Measurements from ENCODE around the gene CEP95. TPM values are rescaled to one million over a fixed set of nuclear protein-coding genes. Genes with fewer than 3 reads are reported as not detected.

The CEP95 gene
- total and polyA plus RNA-seq, 2 of the 13 experiments (the other 11 are each of a cell fraction or from before 2014, with no cell fraction given), result 65.9 to 68.8 TPM

DNA sequence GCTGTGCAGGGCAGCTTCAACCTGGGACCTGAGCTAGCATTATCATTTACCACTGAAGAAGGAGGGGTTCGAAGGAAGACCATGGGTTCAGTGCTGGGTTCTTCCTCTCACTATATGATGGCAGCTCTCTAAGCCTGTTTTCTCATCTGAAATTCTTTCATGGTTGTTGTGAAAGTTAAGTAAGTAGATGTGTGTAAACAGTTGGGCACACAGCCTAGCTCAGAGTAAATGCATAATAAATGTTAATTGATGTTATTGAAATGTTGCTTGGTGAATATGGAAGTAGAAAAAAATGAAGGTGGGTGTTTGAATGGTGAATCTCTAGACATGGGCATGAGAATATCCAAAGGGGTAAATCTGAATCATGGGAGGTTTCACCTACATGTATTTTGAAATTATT, 9.1 kb downstream of the CEP95 start:
- ChIA-PET POLR2A (interaction anchor here (2.2 kb wide), 1 partner anchor 10 kb away, joined by 15 read pairs; the partner anchor contains the start of genes CEP95 and DDX5), CTCF (ENCODE audit: low intra/inter-chr PET ratio, low total read pairs) (no interaction called here)
- no peak overlapping the region for H3K27ac ChIP-seq (ENCODE audit: extremely low read length, insufficient read depth, low read length)
- no peak overlapping the region for H3K4me2 ChIP-seq (ENCODE audit: low read depth, low read length)
- no TSS peak for BruUV-seq (replicated peaks)
- H3K9me3 ChIP-seq (ENCODE audit: low read length), result no peaks in the 10 kb centered on the region
- WGBS (ENCODE audit: low lambda C conversion rate), result 100% methylated on average over 1 of the region's 1 CpG
- in situ Hi-C loops (cut with HindIII; ENCODE audit: extremely low pct_ligation_motif_present, low pct_unique_long_range_greater_than_20kb), result no loop called here
- peaks cover 23 to 88% of the 10 kb centered on the region in 2 experiments for H3K36me3 ChIP-seq (replicated peaks in 1 of 2; ENCODE audit: control insufficient read depth in 1 of 2, insufficient read depth in 2 of 2, low read length in 2 of 2)
- no peaks in the 10 kb centered on the region for H4K20me1 ChIP-seq (ENCODE audit: insufficient read depth, low read length)
- no peak overlapping the region for H3K4me3 ChIP-seq (replicated peaks in 1 of 3; ENCODE audit: insufficient read depth in 1 of 3, low read depth in 2 of 3, low read length in 3 of 3)
- DNase-seq (ENCODE audit: low spot score) (no peak), ATAC-seq (no peak), FAIRE-seq (no peak)
- no peak overlapping the region for H3K9ac ChIP-seq (ENCODE audit: insufficient read depth, low read depth, low read length)
- no peak for TF ChIP-seq ZNF7 (CRISPR knock-in tag; IDR thresholded peaks at IDR 0.05)
- TF ChIP-seq ZBTB8A (CRISPR knock-in tag; IDR thresholded peaks at IDR 0.05; ENCODE audit: borderline replicate concordance, low read depth), result no peak
- TF ChIP-seq ZNF850 (CRISPR knock-in tag; conservative IDR thresholded peaks at IDR 0.05), result no peak
- TF ChIP-seq ZNF878 (CRISPR knock-in tag; IDR thresholded peaks at IDR 0.05), result no peak
- no peak for TF ChIP-seq ZNF207 (IDR thresholded peaks at IDR 0.05; ENCODE audit: borderline replicate concordance)
- TF ChIP-seq, protein P1, sequence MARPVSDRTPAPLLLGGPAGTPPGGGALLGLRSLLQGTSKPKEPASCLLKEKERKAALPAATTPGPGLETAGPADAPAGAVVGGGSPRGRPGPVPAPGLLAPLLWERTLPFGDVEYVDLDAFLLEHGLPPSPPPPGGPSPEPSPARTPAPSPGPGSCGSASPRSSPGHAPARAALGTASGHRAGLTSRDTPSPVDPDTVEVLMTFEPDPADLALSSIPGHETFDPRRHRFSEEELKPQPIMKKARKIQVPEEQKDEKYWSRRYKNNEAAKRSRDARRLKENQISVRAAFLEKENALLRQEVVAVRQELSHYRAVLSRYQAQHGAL (CRISPR knock-in tag; IDR thresholded peaks at IDR 0.05; ENCODE audit: not compliant biosample characterization), result no peak
- no peak for TF ChIP-seq MYC (CRISPR knock-in tag; IDR thresholded peaks at IDR 0.05; ENCODE audit: borderline replicate concordance)
- no peak for TF ChIP-seq POLR2G (IDR thresholded peaks at IDR 0.05; ENCODE audit: low read depth, low read length)
- H3K79me2 ChIP-seq (ENCODE audit: insufficient read depth, low read length), result peaks cover 8% of the 10 kb centered on the region
- H2AFZ ChIP-seq (ENCODE audit: low read length), result no peak overlapping the region
- intact Hi-C loops (cut with micrococcal nuclease; ENCODE audit: unreplicated experiment), result no loop called here
- H3K27me3 ChIP-seq (ENCODE audit: control insufficient read depth in 1 of 2, insufficient read depth in 2 of 2, low read length in 2 of 2), result no peaks in the 10 kb centered on the region
- no peaks in the 10 kb centered on the region for H3K4me1 ChIP-seq (ENCODE audit: insufficient read depth, low read length)

DNA sequence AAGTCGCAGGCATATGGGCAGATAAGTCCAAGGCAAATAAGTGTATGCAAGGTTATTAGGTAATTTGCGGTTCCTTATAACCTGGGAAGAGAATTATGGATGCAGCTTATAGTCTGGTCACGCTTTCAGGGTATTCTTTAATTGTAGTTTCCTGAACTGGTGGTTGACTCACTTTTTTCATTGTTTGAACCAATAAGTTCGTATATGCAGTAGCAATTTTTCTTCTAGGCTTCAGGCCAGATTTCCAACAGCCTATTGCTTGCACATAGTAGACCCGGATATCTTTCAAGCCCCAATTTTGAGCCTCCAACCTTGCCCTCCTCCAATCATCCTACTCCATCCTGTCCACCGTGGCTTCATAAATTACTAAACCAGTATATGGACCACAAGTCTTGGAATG, 12.8 kb downstream of the CEP95 start:
- BruUV-seq (replicated peaks), result no TSS peak
- Histone ChIP-seq H3K4me3 (replicated peaks in 1 of 3; ENCODE audit: insufficient read depth in 1 of 3, low read depth in 2 of 3, low read length in 3 of 3) (no peak overlapping the region), H3K4me1 (ENCODE audit: insufficient read depth, low read length) (no peaks in the 10 kb centered on the region), H3K27ac (ENCODE audit: extremely low read length, insufficient read depth, low read length) (no peak overlapping the region), H3K27me3 (ENCODE audit: control insufficient read depth in 1 of 2, insufficient read depth in 2 of 2, low read length in 2 of 2) (no peaks in the 10 kb centered on the region), H4K20me1 (ENCODE audit: insufficient read depth, low read length) (no peaks in the 10 kb centered on the region), H3K4me2 (ENCODE audit: low read depth, low read length) (no peak overlapping the region), H3K9ac (ENCODE audit: insufficient read depth, low read depth, low read length) (no peak overlapping the region), H3K79me2 (ENCODE audit: insufficient read depth, low read length) (no peaks in the 10 kb centered on the region), H3K36me3 (replicated peaks in 1 of 2; ENCODE audit: control insufficient read depth in 1 of 2, insufficient read depth in 2 of 2, low read length in 2 of 2) (peaks cover 35 to 88% of the 10 kb centered on the region in 2 experiments), H2AFZ (ENCODE audit: low read length) (no peak overlapping the region), H3K9me3 (ENCODE audit: low read length) (no peaks in the 10 kb centered on the region)
- WGBS (ENCODE audit: low lambda C conversion rate), result 98% methylated on average over 6 of the region's 6 CpGs
- DNase-seq (ENCODE audit: low spot score) (no peak), FAIRE-seq (no peak), ATAC-seq (no peak)
- CTCF ChIA-PET (ENCODE audit: low intra/inter-chr PET ratio, low total read pairs), result no interaction called here
- POLR2A ChIA-PET, result interaction anchor here (1.2 to 1.7 kb wide), 2 partner anchors 9 to 13 kb away, joined by 4 to 5 read pairs; partner anchors contain the start of gene CEP95
- in situ Hi-C loops (cut with HindIII; ENCODE audit: extremely low pct_ligation_motif_present, low pct_unique_long_range_greater_than_20kb) (no loop called here), intact Hi-C loops (cut with micrococcal nuclease; ENCODE audit: unreplicated experiment) (loop anchor here (2.0 kb wide), 1 partner anchor 39 kb away; no protein-coding TSS in a partner anchor)
- no peak for TF ChIP-seq HOXD1 (CRISPR knock-in tag; IDR thresholded peaks at IDR 0.05)
- TF ChIP-seq RBFOX2 (IDR thresholded peaks at IDR 0.05; ENCODE audit: low read depth, low read length), result peak; percentile 37; the same call in 1 of the 2 replicates

Measured in HepG2 (cell line).